Measurements from ENCODE around the gene GFM2.
"Not testable (repeated sequence)": the region's sequence is repeated elsewhere in the genome, so short reads cannot be mapped to it uniquely, and the experiment has no call there.

GFM2 gene, protein sequence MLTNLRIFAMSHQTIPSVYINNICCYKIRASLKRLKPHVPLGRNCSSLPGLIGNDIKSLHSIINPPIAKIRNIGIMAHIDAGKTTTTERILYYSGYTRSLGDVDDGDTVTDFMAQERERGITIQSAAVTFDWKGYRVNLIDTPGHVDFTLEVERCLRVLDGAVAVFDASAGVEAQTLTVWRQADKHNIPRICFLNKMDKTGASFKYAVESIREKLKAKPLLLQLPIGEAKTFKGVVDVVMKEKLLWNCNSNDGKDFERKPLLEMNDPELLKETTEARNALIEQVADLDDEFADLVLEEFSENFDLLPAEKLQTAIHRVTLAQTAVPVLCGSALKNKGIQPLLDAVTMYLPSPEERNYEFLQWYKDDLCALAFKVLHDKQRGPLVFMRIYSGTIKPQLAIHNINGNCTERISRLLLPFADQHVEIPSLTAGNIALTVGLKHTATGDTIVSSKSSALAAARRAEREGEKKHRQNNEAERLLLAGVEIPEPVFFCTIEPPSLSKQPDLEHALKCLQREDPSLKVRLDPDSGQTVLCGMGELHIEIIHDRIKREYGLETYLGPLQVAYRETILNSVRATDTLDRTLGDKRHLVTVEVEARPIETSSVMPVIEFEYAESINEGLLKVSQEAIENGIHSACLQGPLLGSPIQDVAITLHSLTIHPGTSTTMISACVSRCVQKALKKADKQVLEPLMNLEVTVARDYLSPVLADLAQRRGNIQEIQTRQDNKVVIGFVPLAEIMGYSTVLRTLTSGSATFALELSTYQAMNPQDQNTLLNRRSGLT

DNA sequence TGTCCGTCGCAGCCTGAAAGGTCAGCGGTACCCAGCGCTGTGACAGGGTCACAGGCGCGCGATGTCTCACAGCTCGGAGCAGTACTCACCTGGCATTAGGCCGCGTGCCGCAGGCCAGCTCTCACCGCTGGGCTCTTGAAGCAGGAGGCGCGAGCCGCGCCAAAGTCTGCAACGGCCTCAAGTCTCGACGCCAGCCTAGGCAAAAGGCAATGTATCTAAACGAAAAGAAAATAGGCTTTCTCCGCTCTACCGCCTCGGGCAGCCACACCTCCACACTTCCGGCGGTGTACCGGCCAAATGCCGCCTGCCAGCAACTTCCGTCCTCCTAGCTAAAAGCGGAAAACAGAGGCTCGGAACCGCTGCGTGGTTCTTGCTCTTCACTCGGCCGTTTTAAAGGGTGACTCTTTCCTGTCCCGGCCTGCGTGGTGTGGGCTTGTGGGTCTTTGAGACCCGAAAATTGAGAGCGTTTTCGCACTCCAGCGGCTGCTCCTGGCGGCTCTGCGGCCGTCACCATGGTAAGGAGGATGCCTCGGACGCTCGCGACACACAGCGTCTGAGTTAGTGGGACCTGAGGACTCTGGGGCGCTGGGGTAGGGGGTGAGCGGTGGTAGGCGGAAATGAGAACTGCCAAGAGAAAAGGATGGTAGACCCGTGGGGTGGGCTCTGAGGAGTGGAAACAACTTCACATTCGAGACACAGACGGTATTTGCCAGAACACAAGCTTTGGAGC lies at the start of gene GFM2, which contains the start of gene NSA2:
Gene GFM2, minus strand, starts transcription at position 269 of the 730 bp plus-strand sequence. CDS start 3,375 bp downstream, outside the sequence.
Gene NSA2, plus strand, starts transcription at position 401 of the 730 bp plus-strand sequence. Its CDS starts 112 bp downstream, at position 513.
- peak; percentile 90 for DNase-seq (ENCODE audit: low spot score)

DNA sequence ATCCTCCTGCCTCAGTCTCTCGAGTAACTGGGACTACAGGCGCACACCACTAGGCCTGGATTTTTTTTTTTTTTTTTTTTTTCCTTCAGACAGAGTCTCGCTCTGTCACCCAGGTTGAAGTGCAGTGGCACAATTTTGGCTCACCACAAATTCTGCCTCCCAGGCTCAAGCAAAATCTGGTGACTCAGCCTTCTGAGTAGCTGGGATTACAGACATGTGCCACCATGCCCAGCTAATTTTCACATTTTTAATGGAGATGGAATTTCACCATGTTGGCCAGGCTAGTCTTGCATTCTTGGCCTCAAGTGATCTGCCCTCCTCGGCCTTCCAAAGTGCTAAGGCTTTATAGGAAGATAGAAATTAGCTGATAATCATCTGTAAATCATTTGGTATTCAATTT lies 44.0 kb upstream of the GFM2 start:
- DNase-seq (ENCODE audit: low spot score): no peak

DNA sequence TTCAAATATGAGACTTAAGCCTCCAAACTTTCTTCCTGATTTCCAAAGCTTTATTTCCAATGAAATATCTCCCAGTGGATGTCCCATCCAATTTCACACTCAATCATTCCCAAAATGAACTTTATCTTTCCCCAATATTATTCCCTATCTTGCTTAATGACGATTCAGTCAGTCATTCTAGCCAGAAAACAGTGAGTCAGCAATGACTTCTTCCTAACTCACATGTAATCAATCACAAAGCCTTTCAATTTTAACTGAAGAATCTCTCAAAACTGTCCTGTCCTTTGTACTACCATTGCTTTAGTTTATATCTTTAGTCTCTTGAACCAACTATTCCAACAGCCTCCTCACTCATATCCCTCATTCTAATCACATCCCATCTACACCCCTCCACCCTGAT lies 35.0 kb upstream of the GFM2 start:
- DNase-seq (ENCODE audit: low spot score): no peak

DNA sequence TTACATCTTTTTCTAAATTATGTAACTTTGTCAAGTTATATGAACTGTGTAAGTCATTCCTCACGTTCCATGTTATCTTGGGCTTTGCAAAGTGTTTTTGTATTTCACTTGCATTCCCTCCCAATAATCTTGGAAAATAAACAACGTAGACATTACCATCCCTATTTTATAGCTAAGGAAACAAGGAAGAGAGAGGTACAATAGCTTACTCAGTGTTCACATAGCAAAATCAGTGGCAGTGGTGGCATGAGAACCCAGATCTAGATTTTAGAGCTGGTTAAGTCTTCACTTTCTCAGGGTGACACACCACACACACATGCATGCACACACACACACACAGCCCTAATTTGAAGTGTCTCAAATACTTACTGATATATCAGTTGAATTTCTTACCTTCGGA lies 34.3 kb upstream of the GFM2 start:
- no peak for DNase-seq (ENCODE audit: low spot score)

DNA sequence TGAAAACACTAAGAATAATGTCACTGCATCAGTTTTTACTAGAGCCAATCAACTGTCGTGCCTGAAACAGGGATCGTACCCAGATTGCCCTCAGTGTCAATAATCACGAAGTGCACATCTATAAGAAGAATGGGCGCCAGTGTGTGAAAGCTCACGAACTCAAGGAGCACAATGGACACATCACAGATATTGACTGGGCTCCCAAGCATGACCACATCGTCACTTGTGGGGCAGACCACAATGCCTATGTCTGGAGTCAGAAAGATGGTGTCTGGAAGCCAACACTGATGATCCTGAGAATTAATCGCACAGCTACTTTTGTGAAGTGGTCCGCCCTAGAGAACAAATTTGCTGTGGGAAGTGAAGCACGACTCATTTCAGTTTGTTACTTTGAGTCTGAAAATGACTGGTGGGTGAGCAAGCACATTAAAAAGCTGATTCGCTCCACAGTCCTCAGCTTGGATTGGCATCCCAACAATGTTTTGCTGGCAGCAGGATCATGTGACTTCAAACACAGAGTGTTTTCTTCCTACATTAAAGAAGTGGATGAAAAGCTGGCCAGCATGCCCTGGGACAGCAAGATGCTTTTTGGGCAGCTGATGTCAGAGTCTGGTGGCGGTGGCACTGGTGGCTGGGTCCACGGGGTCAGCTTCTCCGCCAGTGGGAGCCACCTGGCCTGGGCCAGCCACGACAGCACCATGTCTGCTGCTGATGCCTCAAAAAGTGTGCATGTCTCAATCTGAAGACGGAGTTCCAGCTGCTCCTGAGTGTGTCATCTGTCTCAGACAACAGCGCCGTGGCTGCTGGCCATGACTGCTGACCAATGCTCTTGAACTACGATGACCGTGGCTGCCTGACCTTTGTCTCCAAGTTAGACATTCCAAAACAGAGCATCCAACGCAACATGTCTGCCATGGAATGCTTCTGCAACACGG lies 32.3 kb upstream of the GFM2 start:
- no peak for DNase-seq (ENCODE audit: low spot score)

DNA sequence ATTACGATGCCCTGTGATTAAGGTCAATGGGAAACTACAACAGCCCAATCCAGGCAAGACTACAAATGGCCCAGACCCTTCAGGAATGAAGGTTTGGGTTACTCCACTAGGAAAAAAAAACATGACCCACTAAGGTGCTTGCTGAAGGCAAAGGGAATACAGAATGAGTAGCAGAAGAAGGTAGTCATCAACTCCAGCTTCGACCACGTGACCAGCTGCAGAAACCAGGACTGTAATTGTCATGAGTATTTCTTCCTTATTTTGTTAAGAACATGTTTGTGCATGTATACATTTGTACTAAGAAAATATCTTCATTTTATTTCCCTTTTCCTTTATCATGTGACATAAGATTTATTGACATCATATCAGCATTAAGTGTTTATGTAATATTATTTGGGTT lies 24.8 kb upstream of the GFM2 start:
- DNase-seq (ENCODE audit: low spot score): not testable (repeated sequence)

DNA sequence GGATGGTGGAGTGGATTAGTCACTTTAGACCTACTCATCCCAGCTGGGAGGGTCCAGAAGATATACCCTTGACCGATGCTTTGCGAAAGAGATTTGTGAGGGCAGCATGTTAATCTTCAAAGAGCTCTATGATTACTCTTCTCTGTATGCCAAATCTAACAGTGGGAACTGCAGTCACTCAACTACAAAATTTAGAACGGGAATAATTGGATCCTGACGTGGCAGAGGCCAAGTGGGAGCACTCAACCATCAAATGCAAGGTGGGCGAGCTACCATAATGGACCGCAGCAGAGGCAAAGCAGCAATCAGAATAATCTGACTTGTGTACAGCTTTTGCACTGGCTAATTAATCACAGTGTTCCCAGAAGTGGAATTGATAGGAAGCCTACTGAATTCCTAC lies 20.5 kb upstream of the GFM2 start:
- DNase-seq (ENCODE audit: low spot score): no peak

DNA sequence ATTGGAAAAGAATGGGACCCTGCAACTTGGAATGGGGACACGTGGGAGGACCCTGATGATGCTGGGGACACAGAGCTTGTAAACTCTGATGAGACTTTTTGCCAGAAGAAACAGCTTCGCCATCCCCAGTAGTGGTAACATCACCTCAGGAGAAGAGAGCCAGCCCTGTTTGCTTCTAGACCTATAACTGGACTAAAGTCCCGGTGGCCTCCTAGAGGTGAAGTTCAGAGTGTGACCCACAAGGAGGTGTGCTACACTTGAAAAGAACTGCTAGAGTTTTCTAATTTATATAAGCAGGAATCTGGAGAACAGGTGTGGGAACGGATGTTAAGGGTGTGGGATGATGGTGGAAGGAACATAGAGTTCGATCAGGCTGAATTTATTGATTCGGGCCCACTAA lies 19.9 kb upstream of the GFM2 start:
- no peak for DNase-seq (ENCODE audit: low spot score)

DNA sequence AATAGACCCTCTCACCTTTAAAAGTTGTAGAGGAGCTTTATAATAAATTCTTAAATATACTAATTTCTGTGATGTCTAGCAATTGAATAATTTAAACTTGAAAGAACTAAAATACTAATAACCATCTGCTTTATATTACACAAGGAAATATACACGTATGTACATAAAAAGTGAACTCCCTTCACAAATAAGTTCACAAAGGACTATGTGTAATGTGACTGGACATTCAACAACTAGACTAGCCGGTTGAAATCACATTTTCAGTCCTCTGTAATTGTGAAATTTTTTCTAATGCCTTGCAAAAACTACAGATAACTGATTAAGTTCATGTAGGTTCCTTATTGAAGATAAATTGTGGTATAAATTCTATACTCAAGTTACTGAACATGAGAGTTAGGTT lies 11.7 kb upstream of the GFM2 start:
- no peak for DNase-seq (ENCODE audit: low spot score)

DNA sequence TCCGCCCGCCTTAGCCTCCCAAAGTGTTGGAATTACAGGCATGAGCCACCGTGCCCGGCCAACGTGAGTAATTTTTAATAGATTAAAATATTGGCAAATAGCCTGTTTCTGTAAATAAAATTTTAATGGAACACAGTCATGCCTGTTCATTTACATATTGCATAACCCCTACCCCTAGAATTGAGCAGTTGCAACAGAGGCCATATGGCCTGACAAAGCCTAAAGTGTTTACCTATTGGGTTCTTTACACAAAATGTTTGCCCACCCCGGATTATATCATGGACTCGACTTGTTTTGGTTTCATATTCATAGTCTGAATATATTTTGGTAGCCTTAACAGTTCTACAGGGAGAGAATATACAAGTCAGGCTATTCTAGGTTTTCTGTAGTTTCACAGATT lies 5.4 kb upstream of the GFM2 start:
- DNase-seq (ENCODE audit: low spot score): no peak

DNA sequence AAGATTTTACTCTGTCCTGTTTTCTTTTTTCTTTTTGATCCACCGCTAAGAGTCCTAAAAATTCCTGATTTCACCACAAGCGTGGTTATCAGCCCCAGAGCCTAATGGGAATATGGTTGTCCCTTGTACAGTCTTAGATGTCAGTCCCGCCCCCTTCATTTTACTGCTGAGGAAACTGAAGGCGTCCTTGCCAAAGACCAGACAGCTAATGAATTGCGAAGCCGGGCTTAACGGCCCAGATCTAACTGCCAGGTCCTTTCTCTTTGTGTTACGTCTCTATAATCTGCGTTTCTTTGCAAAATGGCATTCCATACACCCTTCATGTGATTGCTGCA lies 629 bp upstream of the GFM2 start:
- peak; percentile 48 for DNase-seq (ENCODE audit: low spot score)

DNA sequence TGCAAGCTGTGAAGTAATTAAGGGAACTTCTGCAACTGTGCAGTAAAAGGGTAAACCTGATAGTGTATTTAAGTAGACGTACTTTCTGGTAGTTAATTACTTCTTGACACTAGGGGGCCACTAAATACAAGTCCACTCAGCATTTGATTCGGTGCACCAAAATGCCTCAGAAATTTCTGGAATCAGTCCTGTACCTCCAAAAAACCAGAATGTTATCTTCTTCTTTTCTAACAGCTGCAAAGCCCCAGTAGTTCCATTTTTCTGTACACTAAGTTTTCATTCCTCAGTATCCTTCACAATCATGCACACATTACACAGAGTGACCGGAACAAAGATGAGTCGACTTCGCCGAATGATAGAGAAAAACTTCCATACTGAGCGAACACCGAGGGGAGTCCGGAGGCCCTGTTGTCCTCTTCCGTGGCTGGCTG lies 484 bp downstream of the GFM2 start:
- peak; percentile 73 for DNase-seq (ENCODE audit: low spot score)

DNA sequence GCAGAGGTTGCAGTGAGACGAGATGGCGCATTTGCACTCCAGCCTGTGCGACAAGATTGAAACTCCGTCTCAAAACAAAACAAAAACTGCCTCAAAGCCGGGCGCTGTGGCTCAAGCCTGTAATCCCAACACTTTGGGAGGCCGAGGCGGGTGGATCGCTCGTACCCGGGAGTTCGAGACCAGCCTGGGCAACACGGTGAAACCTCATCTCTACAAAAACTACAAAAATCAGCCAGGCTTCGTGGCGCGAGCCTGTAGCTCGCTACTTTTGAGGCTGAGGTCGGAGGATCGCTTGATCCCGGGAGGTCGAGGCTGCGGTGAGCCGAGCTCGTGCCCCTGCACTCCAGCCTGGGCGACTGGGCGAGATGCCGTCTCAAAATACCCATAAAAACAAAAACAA lies 988 bp downstream of the GFM2 start:
- DNase-seq (ENCODE audit: low spot score): no peak

DNA sequence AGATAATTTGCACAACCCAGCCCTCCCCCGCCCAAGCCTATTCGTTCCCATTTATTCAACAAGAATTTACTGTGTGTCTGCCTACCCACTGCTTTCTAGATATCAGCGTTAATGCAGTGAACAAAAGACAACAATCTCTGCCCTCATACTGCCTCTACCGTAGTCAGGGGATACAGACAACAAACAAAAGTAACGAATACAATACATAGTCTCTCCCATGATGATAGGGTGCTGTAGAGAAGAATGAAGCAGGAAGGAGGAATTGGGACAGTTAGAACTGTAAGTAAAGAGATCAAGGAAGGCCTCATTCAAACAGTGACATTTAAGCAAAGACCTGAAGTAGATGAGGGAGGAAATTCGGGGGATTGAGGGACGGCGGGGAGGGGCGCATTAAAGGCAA lies 1.7 kb downstream of the GFM2 start:
- no peak for DNase-seq (ENCODE audit: low spot score)

DNA sequence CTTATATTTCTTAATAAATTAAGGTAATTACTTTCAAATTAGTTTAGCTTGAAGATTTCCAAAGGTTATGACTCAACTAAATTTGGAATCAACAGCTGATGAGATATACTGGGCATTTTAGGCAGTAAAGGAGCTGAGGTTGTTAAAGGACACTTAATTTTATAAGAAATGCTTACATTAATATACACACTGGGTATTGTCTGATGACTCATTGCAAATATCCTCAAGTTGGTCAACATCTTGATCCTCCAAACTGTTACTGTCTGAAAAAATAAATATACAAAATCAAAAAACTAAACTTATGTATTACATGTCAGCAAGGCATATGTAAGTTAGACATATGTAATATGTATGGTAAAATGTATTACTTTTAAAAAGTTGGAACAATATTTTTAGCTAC lies 3.4 kb downstream of the GFM2 start:
- no peak for DNase-seq (ENCODE audit: low spot score)

DNA sequence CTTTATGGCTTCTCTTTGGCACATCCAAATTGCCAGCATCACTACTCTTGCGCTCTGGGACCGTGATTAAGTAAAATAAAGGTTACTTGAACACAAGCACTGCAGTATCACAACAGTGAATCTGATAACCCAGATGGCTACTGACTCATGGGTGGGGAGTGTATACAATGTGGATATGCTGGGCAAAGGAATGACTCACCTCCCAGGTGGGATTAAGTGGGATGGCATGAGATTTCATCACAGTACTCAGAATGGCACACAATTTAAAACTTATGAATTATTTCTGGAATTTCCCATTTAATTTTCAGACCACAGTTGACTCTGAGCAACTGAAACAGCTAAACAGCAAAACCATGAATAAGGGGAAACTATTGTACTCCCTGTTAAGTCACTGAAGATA lies 4.3 kb downstream of the GFM2 start:
- peak; percentile 75 for DNase-seq (ENCODE audit: low spot score)

DNA sequence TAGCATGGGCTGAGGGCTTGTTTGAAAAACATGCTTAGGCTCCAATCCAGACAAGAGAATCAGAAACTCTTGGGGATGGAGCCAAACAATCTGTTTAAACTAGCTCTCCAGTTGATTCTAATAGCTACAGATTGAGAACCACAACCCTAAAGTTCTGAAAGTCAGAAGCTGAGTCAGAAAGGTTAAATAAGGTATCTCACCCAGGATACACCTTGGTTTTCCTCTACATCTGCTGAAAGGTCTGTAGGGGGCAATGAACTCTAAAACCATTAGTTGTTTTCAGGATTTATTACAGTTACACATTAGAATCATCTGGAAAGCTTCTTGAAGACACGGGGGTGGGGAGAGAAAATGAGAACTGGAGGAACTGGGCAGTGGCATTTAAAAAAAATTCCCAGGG lies 5.7 kb downstream of the GFM2 start:
- no peak for DNase-seq (ENCODE audit: low spot score)

DNA sequence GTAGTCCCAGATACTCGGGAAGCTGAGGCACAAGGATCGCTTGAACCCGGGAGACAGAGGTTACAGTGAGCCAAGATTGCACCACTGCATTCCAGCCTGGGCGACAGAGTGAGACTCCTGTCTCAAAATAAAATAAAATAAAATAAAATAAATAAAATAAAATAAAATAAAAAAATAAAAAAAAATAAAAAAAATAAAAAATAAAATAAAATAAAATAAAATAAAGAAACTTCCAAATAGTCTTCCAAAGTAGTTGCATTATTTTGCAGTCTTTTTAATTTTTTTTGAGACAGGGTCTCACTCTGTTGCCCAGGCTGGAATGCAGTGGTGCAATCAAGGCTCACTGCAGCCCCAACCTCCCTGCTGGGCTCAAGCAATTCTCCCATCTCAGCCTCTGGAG lies 18.2 kb downstream of the GFM2 start:
- not testable (repeated sequence) for DNase-seq (ENCODE audit: low spot score)

DNA sequence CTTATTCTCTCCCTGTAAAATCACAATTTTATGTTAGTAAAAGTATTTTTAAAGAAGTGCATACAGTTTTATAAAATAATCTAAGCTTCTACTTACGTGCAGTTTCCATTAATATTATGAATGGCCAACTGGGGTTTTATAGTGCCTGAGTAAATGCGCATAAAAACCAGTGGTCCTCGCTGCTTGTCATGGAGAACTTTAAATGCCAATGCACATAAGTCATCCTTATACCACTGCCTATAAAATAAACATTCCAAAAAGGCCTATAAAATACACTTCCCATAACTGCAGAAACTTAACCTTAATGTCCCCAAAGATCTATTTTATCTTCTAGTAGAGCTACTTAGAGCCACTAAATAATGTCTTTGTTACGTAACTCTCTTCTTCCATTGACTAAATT lies 28.5 kb downstream of the GFM2 start:
- no peak for DNase-seq (ENCODE audit: low spot score)

DNA sequence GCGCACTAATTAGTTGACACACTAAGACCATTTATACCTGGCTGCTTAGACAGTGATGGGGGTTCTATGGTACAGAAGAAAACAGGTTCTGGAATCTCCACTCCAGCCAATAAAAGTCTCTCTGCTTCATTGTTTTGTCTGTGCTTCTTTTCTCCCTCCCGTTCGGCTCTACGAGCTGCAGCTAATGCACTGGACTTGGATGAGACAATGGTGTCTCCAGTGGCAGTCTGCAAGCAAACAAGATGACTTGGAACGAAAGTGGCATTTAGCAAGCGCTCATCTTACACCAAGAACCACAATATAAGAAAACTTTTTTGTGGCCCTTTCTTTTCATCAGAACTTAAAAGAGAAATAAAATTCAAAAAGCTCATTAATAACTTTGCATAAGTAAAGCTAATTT lies 30.2 kb downstream of the GFM2 start:
- DNase-seq (ENCODE audit: low spot score): no peak

DNA sequence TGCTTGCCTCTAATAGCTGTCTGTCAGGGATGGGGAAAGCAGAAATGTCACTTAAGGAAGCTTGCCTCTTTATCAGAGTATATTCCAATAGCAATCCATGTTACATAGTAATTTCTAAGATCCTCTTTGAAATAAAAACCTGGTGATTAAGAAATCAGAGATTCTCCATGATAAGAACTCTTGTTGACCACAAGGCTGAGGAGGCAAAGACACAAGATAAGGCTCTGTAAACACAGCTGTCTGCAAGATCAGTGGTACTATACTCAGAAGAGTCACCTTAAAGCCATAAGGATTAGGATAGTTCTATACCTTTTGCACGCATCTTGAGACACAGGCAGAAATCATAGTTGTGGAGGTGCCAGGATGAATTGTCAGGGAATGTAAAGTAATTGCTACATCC lies 41.6 kb downstream of the GFM2 start:
- no peak for DNase-seq (ENCODE audit: low spot score)

DNA sequence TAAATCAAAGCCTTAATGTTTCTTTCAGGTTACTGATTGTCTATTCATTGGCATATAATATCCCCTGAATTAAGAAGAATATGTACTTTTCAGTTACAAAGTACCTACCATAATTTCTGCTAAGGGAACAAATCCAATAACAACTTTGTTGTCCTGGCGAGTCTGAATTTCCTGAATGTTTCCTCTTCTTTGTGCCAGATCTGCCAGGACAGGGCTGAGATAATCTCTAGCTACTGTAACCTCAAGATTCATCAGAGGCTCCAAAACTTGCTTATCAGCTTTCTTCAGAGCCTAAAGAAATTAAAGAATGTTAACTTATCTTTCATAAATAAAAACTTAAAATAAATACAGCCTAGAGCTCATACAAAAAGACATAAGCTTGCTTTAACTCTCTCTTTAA lies 44.6 kb downstream of the GFM2 start:
- DNase-seq (ENCODE audit: low spot score): no peak
